Mesothelial cell of epicardium (in vitro differentiated cells): Measurements from ENCODE around the gene JARID2. TPM values are rescaled to one million over a fixed set of nuclear protein-coding genes. Genes with fewer than 3 reads are reported as not detected.
A peak's percentile ranks its signal among the peaks of the same experiment; 100 is the strongest.

Experiments used
- DNase-seq, 2 experiments: peaks; one replicate each; pipeline ENCODE4 v3.0.0; 2021; ENCODE audit warnings: low spot score in 2 of 2; ENCODE audit not compliant: unreplicated experiment in 2 of 2
- H3K27ac Mint-ChIP-seq: 2 replicates; pipeline ENCODE4 v1.8.0; 2021; ENCODE audit warnings: mixed read lengths
- H3K27me3 Mint-ChIP-seq: 2 replicates; pipeline ENCODE4 v1.8.0; 2021; ENCODE audit warnings: low read depth, mixed read lengths
- H3K36me3 Mint-ChIP-seq: 2 replicates; pipeline ENCODE4 v1.8.0; 2021; ENCODE audit warnings: mixed read lengths
- H3K4me1 Mint-ChIP-seq: 2 replicates; pipeline ENCODE4 v1.8.0; 2021; ENCODE audit warnings: mixed read lengths
- H3K4me3 Mint-ChIP-seq: 2 replicates; pipeline ENCODE4 v1.8.0; 2021; ENCODE audit warnings: mild to moderate bottlenecking, moderate library complexity, mixed read lengths
- H3K9me3 Mint-ChIP-seq: 2 replicates; pipeline ENCODE4 v1.8.0; 2021; ENCODE audit warnings: mixed read lengths
- CTCF ChIP-seq: fragments of 200-600 bp; sonication (generic); IDR thresholded peaks from one replicate; pipeline ENCODE4 v1.5.0; 2021; ENCODE audit warnings: antibody characterized with exemption; ENCODE audit not compliant: unreplicated experiment
- total RNA-seq: library from RNA; stranded (reverse); gene quantifications from 3 replicates; pipeline ENCODE4 v1.2.1, GENCODE V29; 2021

Gene JARID2
- total RNA-seq, 1 donor from 2014 or later = 35.3 TPM

- TF ChIP-seq CTCF = no peak
- Mint-ChIP-seq H3K27me3 (no peaks in the 10 kb centered on the region), H3K9me3 (no peaks in the 10 kb centered on the region), H3K4me1 (peaks cover 50% of the 10 kb centered on the region), H3K4me3 (no peak overlapping the region), H3K36me3 (no peaks in the 10 kb centered on the region), H3K27ac (no peak overlapping the region)
- no peak for DNase-seq
Measured at GRCh38 chr6:15386110-15386755, 140.4 kb downstream of the JARID2 start.

- H3K9me3 Mint-ChIP-seq = no peaks in the 10 kb centered on the region
- no peak for DNase-seq
- H3K36me3 Mint-ChIP-seq = no peaks in the 10 kb centered on the region
- no peaks in the 10 kb centered on the region for H3K27me3 Mint-ChIP-seq
- peaks cover 51% of the 10 kb centered on the region for H3K4me1 Mint-ChIP-seq
- no peak overlapping the region for H3K27ac Mint-ChIP-seq
- no peak for TF ChIP-seq CTCF
- H3K4me3 Mint-ChIP-seq = no peak overlapping the region
Measured at GRCh38 chr6:15386756-15387112, 140.9 kb downstream of the JARID2 start.

GRCh38 chr6:15387118-15387517, 141.2 kb downstream of the JARID2 start:
- H3K27ac Mint-ChIP-seq = no peak overlapping the region
- no peak for DNase-seq

GRCh38 chr6:15389084-15389764, 143.4 kb downstream of the JARID2 start:
- Mint-ChIP-seq H3K4me3 (no peak overlapping the region), H3K27ac (no peak overlapping the region), H3K27me3 (no peaks in the 10 kb centered on the region), H3K36me3 (peaks cover 11% of the 10 kb centered on the region), H3K9me3 (peaks cover 11% of the 10 kb centered on the region), H3K4me1 (peaks cover 58% of the 10 kb centered on the region)
- no peak for DNase-seq
- TF ChIP-seq CTCF = no peak

More at GRCh38 chr6:15387118-15387517, 141.2 kb downstream of the JARID2 start:
- Mint-ChIP-seq H3K9me3 (no peaks in the 10 kb centered on the region), H3K27me3 (no peaks in the 10 kb centered on the region), H3K4me1 (peaks cover 54% of the 10 kb centered on the region), H3K36me3 (no peaks in the 10 kb centered on the region), H3K4me3 (no peak overlapping the region)
- TF ChIP-seq CTCF = no peak

GRCh38 chr6:15389765-15390723, 144.2 kb downstream of the JARID2 start:
- Mint-ChIP-seq H3K36me3 (peaks cover 14% of the 10 kb centered on the region), H3K27ac (peak overlapping the region; percentile 8), H3K4me3 (no peak overlapping the region), H3K4me1 (peaks cover 52% of the 10 kb centered on the region), H3K27me3 (no peaks in the 10 kb centered on the region), H3K9me3 (peaks cover 15% of the 10 kb centered on the region)
- DNase-seq = peak in 1 of 2 experiments; percentile 46
- peak; percentile 71 for TF ChIP-seq CTCF
